Thyroid gland (tissue), 4 donors: ENCODE measurements around the gene ECHS1.

ENCODE experiments used
- POLR2A ChIP-seq, 2 donors: fragments of 450-650 bp; IDR thresholded peaks; one replicate each; pipeline ENCODE4 v1.6.1; 2017; ENCODE audit warnings: antibody characterized with exemption in 2 of 2, mild to moderate bottlenecking in 2 of 2, moderate library complexity in 1 of 2
- TF ChIP-seq, protein P1 (sequence below), 6 experiments: fragments of 200-600 bp in 3 of 6; fragments of 450-650 bp in 3 of 6; sonication (generic) in 3 of 6; IDR thresholded peaks; one replicate each; pipeline ENCODE4 v1.5.1; 2016 to 2019; ENCODE audit warnings: antibody characterized with exemption in 6 of 6, mild to moderate bottlenecking in 2 of 6, inconsistent platforms in 1 of 6, moderate library complexity in 1 of 6

DNA sequence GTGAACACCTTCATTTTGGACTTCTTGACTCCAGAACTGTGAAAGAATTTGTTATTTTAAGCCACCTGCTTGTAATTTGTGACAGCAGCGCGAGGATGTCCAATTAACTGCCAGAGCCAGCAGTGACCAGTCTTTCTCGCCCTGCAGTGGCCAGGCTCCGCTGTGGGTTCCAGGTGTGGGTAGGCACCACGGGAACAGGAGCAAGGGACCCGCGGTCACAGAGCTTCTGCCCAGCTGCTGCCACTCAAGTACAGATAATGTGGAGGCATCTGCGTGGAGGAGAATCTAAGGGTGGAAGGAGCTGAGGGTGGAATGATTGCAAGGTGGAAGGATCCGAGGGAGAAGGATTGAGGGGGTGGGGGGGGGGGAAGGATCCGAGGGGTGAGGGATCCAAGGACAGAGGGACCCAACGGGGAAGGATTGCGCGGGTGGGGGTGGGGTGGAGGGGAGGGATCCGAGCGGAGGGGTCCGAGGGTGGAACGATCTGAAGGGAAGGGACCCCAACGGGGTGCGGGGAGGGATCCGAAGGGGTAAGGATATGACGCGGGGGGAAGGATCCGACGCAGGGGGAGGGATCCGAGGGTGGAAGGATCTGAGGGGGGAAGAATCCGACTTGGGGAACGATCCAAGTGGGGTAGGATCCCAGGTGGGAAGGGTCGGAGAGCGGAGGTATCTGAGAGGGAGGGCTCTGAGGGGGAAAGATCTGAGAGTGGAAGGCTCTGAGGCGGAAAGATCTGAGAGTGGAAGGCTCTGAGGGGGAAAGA lies 40.0 kb downstream of the ECHS1 start:
- TF ChIP-seq, protein P1, sequence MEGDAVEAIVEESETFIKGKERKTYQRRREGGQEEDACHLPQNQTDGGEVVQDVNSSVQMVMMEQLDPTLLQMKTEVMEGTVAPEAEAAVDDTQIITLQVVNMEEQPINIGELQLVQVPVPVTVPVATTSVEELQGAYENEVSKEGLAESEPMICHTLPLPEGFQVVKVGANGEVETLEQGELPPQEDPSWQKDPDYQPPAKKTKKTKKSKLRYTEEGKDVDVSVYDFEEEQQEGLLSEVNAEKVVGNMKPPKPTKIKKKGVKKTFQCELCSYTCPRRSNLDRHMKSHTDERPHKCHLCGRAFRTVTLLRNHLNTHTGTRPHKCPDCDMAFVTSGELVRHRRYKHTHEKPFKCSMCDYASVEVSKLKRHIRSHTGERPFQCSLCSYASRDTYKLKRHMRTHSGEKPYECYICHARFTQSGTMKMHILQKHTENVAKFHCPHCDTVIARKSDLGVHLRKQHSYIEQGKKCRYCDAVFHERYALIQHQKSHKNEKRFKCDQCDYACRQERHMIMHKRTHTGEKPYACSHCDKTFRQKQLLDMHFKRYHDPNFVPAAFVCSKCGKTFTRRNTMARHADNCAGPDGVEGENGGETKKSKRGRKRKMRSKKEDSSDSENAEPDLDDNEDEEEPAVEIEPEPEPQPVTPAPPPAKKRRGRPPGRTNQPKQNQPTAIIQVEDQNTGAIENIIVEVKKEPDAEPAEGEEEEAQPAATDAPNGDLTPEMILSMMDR (IDR thresholded peaks at IDR 0.05): no peak
- TF ChIP-seq POLR2A (IDR thresholded peaks at IDR 0.05): no peak
